HepG2 (cell line): ENCODE results near the gene PLEKHB2. TPM values are rescaled to one million over a fixed set of nuclear protein-coding genes. Genes with fewer than 3 reads are reported as not detected.

Source experiments
- BCL6 ChIP-seq: IDR thresholded peaks from 2 replicates; pipeline ENCODE4 v1.6.1; 2016; ENCODE audit warnings: missing genetic modification reagents, missing compliant biosample characterization
- CBX1 ChIP-seq: IDR thresholded peaks from one replicate; pipeline ENCODE4 v1.6.1; 2016; ENCODE audit warnings: antibody characterized with exemption, low read depth
- FOXC1 ChIP-seq: sonication (generic); formaldehyde crosslinking; IDR thresholded peaks from 2 replicates; pipeline ENCODE4 v1.8.0; 2022; ENCODE audit warnings: mild to moderate bottlenecking, missing genetic modification reagents, borderline replicate concordance
- KDM3A ChIP-seq: IDR thresholded peaks from 2 replicates; pipeline ENCODE4 v1.6.1; 2018; ENCODE audit warnings: low read depth, missing compliant biosample characterization
- NFYB ChIP-seq: sonication (generic); formaldehyde crosslinking; IDR thresholded peaks from 2 replicates; pipeline ENCODE4 v1.4.0; 2020; ENCODE audit warnings: missing genetic modification reagents
- PHF21A ChIP-seq: sonication (generic); formaldehyde crosslinking; IDR thresholded peaks from 2 replicates; pipeline ENCODE4 v1.5.0; 2020; ENCODE audit warnings: mild to moderate bottlenecking, missing genetic modification reagents
- RBFOX2 ChIP-seq: fragments of 200-400 bp; formaldehyde crosslinking; IDR thresholded peaks from 2 replicates; pipeline ENCODE4 v1.6.1; 2017; ENCODE audit warnings: low read depth, mild to moderate bottlenecking, low read length
- SIN3A ChIP-seq: IDR thresholded peaks from 2 replicates; pipeline ENCODE4 v1.6.1; 2011; ENCODE audit warnings: low read depth, mild to moderate bottlenecking, control low read depth, low read length, borderline replicate concordance
- SNAPC2 ChIP-seq: sonication (generic); formaldehyde crosslinking; IDR thresholded peaks from 2 replicates; pipeline ENCODE4 v1.8.1; 2022; ENCODE audit warnings: mild to moderate bottlenecking, missing genetic modification reagents
- TP53 ChIP-seq: sonication (generic); formaldehyde crosslinking; conservative IDR thresholded peaks from 2 replicates; pipeline ENCODE4 v1.4.0; 2020; ENCODE audit warnings: missing genetic modification reagents
- ZBTB42 ChIP-seq: sonication (generic); formaldehyde crosslinking; IDR thresholded peaks from 2 replicates; pipeline ENCODE4 v1.5.0; 2020; ENCODE audit warnings: mild to moderate bottlenecking, missing genetic modification reagents
- ZNF121 ChIP-seq: sonication (generic); formaldehyde crosslinking; IDR thresholded peaks from 2 replicates; pipeline ENCODE4 v1.5.0; 2020; ENCODE audit warnings: mild to moderate bottlenecking, missing genetic modification reagents
- ZNF138 ChIP-seq: sonication (generic); formaldehyde crosslinking; IDR thresholded peaks from 2 replicates; pipeline ENCODE4 v1.5.0; 2020; ENCODE audit warnings: mild to moderate bottlenecking, low read depth, missing genetic modification reagents
- ZNF232 ChIP-seq: sonication (generic); formaldehyde crosslinking; IDR thresholded peaks from 2 replicates; pipeline ENCODE4 v1.4.0; 2020; ENCODE audit warnings: missing genetic modification reagents, borderline replicate concordance
- ZNF383 ChIP-seq: sonication (generic); formaldehyde crosslinking; IDR thresholded peaks from 2 replicates; pipeline ENCODE4 v1.4.0; 2020; ENCODE audit warnings: missing genetic modification reagents, mild to moderate bottlenecking, borderline replicate concordance
- ZNF530 ChIP-seq: sonication (generic); formaldehyde crosslinking; IDR thresholded peaks from 2 replicates; pipeline ENCODE4 v1.5.0; 2020; ENCODE audit warnings: low read depth, mild to moderate bottlenecking, missing genetic modification reagents
- ZNF546 ChIP-seq: sonication (generic); formaldehyde crosslinking; conservative IDR thresholded peaks from 2 replicates; pipeline ENCODE4 v1.8.1; 2023; ENCODE audit warnings: mild to moderate bottlenecking, missing genetic modification reagents
- ZNF75D ChIP-seq: sonication (generic); formaldehyde crosslinking; IDR thresholded peaks from 2 replicates; pipeline ENCODE4 v1.8.1; 2023; ENCODE audit warnings: missing genetic modification reagents, mild to moderate bottlenecking, borderline replicate concordance
- ZSCAN30 ChIP-seq: sonication (generic); formaldehyde crosslinking; IDR thresholded peaks from 2 replicates; pipeline ENCODE4 v1.5.0; 2020; ENCODE audit warnings: mild to moderate bottlenecking, missing genetic modification reagents
- polyA plus RNA-seq, 8 experiments: library from polyadenylated mRNA; depleted of rRNA in 3 of 8; stranded (reverse) in 7 of 8; unstranded in 1 of 8; fragments of >200 nt; fragmentation: Illumina TruSeq in 4 of 8; extraction: Trizol in 4 of 8; gene quantifications; 2 replicates each; pipeline versions ENCODE4 v1.2.1 to v1.2.3, GENCODE V29; 2011 to 2016; ENCODE audit warnings: low read depth in 4 of 8, missing spikeins in 1 of 8, mixed read lengths in 1 of 8; ENCODE audit not compliant: insufficient read depth in 1 of 8
- total RNA-seq, 5 experiments: library from RNA; depleted of rRNA; stranded (reverse); fragments of >200 nt; fragmentation: Illumina TruSeq; extraction: Trizol; gene quantifications; 2 replicates each; pipeline ENCODE4 v1.2.3, GENCODE V29; 2016; ENCODE audit warnings: low read depth in 1 of 5
- TF ChIP-seq, protein P1 (sequence below): sonication (generic); formaldehyde crosslinking; IDR thresholded peaks from 2 replicates; pipeline ENCODE4 v1.4.0; 2020; ENCODE audit warnings: missing genetic modification reagents
- TF ChIP-seq, protein P2 (sequence below): sonication (generic); formaldehyde crosslinking; IDR thresholded peaks from 2 replicates; pipeline ENCODE4 v1.8.0; 2023; ENCODE audit warnings: mild to moderate bottlenecking, missing genetic modification reagents
- TF ChIP-seq, protein P3 (sequence below): IDR thresholded peaks from 2 replicates; pipeline ENCODE4 v1.6.1; 2016; ENCODE audit warnings: missing biosample characterization, missing genetic modification reagents, low read depth
- TF ChIP-seq, protein P4 (sequence below): sonication (generic); formaldehyde crosslinking; IDR thresholded peaks from 2 replicates; pipeline ENCODE4 v1.4.0; 2020; ENCODE audit warnings: missing genetic modification reagents

Gene PLEKHB2
- total and polyA plus RNA-seq, 2 of the 13 experiments (the other 11 are each of a cell fraction or from before 2014, with no cell fraction given), result 73.0 to 78.9 TPM

DNA sequence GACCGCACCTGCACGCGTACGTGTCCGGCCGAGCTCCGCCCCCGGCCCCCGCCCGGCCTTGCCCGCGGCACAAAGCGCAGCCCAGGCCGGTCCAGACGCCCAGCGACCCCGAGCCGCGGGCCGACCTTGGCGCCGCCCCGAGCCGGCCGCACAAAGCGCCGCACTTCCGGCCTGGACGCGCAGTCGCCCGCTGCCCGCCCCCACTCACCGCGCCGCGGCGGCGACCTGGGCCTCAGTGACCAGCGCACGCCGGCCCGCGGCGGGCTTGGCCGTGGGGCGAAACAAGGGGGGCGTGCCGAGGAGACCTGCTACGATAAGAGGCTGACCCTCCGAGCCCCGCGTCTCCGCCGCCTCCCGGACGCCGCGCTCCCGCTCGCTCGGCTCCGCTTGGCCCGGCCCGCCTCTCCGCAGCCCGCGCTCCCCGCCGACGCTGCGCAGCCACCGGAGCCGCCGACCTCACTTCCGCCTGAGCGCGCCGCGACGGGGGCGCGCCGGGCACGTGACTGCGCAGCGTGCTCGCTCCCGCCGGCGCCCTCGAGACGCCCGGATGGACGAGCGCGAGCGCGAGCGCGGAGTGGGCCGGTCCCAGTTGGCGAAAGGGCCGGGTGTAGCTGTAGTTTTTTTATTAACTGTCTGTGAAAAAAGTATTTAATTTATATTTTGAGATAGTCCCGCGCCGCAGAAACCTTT is 12.0 kb upstream of the PLEKHB2 start, which contains the start of gene FAM168B (continued):
- TF ChIP-seq, protein P1, sequence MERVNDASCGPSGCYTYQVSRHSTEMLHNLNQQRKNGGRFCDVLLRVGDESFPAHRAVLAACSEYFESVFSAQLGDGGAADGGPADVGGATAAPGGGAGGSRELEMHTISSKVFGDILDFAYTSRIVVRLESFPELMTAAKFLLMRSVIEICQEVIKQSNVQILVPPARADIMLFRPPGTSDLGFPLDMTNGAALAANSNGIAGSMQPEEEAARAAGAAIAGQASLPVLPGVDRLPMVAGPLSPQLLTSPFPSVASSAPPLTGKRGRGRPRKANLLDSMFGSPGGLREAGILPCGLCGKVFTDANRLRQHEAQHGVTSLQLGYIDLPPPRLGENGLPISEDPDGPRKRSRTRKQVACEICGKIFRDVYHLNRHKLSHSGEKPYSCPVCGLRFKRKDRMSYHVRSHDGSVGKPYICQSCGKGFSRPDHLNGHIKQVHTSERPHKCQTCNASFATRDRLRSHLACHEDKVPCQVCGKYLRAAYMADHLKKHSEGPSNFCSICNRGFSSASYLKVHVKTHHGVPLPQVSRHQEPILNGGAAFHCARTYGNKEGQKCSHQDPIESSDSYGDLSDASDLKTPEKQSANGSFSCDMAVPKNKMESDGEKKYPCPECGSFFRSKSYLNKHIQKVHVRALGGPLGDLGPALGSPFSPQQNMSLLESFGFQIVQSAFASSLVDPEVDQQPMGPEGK (CRISPR knock-in tag), result peak; percentile 74; the same call in 1 of the 2 replicates
- TF ChIP-seq BCL6 (CRISPR knock-in tag) (no peak), ZNF530 (CRISPR knock-in tag) (no peak), ZNF121 (CRISPR knock-in tag) (peak; percentile 9; the same call in 1 of the 2 replicates), NFYB (CRISPR knock-in tag) (no peak), ZSCAN30 (no peak), SNAPC2 (CRISPR knock-in tag) (0 out of 2 replicates have a peak, but pooled peaks have one; percentile 20), RBFOX2 (peak; percentile 99), ZNF75D (CRISPR knock-in tag) (no peak), SIN3A (peak; percentile 76; the same call in 1 of the 2 replicates), ZBTB42 (CRISPR knock-in tag) (no peak), ZNF138 (CRISPR knock-in tag) (peak; percentile 91), ZNF232 (CRISPR knock-in tag) (no peak), KDM3A (CRISPR knock-in tag) (no peak; the same call in 1 of the 2 replicates), TP53 (no peak), ZNF383 (CRISPR knock-in tag) (no peak), FOXC1 (CRISPR knock-in tag) (0 out of 2 replicates have a peak, but pooled peaks have one; percentile 74), PHF21A (no peak), CBX1 (no peak), ZNF546 (CRISPR knock-in tag) (peak; percentile 93)
- TF ChIP-seq, protein P2, sequence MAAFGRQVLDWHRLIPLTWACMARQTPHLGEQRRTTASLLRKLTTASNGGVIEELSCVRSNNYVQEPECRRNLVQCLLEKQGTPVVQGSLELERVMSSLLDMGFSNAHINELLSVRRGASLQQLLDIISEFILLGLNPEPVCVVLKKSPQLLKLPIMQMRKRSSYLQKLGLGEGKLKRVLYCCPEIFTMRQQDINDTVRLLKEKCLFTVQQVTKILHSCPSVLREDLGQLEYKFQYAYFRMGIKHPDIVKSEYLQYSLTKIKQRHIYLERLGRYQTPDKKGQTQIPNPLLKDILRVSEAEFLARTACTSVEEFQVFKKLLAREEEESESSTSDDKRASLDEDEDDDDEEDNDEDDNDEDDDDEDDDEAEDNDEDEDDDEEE (CRISPR knock-in tag), result peak; percentile 78; the same call in 1 of the 2 replicates
- TF ChIP-seq, protein P3, sequence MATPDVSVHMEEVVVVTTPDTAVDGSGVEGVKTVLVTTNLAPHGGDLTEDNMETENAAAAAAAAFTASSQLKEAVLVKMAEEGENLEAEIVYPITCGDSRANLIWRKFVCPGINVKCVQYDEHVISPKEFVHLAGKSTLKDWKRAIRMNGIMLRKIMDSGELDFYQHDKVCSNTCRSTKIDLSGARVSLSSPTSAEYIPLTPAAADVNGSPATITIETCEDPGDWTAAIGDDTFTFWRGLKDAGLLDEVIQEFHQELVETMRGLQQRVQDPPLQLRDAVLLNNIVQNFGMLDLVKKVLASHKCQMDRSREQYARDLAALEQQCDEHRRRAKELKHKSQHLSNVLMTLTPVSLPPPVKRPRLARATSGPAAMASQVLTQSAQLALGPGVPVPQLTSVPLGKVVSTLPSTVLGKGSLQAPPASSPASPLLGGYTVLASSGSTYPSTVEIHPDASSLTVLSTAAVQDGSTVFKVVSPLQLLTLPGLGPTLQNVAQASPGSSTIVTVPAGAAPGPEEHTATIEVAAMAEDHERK, result peak; percentile 94
- TF ChIP-seq, protein P4, sequence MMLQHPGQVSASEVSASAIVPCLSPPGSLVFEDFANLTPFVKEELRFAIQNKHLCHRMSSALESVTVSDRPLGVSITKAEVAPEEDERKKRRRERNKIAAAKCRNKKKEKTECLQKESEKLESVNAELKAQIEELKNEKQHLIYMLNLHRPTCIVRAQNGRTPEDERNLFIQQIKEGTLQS (CRISPR knock-in tag), result no peak
